ENCODE results near the gene TSHZ2.

Gene TSHZ2

DNA sequence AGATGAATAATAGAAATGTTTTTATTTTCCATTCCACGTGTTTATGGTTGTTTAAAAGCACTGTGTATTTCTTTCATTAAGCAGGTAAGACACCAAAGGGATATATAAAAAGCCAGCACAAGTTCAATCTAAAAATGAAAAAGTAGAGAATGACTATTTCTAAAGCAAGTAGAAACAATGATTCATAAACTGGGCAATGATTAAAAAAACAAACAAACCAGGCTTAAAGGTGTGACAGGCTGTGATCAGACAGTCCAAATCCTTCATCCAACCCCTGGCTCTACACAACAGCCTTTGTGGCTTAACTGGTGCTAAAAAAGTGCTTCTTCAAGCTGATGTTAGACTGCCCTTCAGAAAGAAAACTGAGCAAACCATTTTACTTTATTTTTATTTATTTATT is 45.7 kb upstream of the TSHZ2 start:
- no peak for TF ChIP-seq ZBTB7A (IDR thresholded peaks at IDR 0.05; ENCODE audit: low read depth)
- no peak for TF ChIP-seq NFIC (IDR thresholded peaks at IDR 0.05)
- no peak for TF ChIP-seq TAF1 (IDR thresholded peaks at IDR 0.05; ENCODE audit: low read depth)
- TF ChIP-seq, protein P1, sequence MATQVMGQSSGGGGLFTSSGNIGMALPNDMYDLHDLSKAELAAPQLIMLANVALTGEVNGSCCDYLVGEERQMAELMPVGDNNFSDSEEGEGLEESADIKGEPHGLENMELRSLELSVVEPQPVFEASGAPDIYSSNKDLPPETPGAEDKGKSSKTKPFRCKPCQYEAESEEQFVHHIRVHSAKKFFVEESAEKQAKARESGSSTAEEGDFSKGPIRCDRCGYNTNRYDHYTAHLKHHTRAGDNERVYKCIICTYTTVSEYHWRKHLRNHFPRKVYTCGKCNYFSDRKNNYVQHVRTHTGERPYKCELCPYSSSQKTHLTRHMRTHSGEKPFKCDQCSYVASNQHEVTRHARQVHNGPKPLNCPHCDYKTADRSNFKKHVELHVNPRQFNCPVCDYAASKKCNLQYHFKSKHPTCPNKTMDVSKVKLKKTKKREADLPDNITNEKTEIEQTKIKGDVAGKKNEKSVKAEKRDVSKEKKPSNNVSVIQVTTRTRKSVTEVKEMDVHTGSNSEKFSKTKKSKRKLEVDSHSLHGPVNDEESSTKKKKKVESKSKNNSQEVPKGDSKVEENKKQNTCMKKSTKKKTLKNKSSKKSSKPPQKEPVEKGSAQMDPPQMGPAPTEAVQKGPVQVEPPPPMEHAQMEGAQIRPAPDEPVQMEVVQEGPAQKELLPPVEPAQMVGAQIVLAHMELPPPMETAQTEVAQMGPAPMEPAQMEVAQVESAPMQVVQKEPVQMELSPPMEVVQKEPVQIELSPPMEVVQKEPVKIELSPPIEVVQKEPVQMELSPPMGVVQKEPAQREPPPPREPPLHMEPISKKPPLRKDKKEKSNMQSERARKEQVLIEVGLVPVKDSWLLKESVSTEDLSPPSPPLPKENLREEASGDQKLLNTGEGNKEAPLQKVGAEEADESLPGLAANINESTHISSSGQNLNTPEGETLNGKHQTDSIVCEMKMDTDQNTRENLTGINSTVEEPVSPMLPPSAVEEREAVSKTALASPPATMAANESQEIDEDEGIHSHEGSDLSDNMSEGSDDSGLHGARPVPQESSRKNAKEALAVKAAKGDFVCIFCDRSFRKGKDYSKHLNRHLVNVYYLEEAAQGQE (IDR thresholded peaks at IDR 0.05; ENCODE audit: low read depth): no peak
- TF ChIP-seq, protein P2, sequence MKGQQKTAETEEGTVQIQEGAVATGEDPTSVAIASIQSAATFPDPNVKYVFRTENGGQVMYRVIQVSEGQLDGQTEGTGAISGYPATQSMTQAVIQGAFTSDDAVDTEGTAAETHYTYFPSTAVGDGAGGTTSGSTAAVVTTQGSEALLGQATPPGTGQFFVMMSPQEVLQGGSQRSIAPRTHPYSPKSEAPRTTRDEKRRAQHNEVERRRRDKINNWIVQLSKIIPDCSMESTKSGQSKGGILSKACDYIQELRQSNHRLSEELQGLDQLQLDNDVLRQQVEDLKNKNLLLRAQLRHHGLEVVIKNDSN (IDR thresholded peaks at IDR 0.05): no peak
- no peak for TF ChIP-seq EGR1 (IDR thresholded peaks at IDR 0.05)
- TF ChIP-seq, protein P3, sequence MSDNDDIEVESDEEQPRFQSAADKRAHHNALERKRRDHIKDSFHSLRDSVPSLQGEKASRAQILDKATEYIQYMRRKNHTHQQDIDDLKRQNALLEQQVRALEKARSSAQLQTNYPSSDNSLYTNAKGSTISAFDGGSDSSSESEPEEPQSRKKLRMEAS (IDR thresholded peaks at IDR 0.05): no peak
- TF ChIP-seq TCF12 (IDR thresholded peaks at IDR 0.05; ENCODE audit: low read depth): no peak
- TF ChIP-seq EP300 (IDR thresholded peaks at IDR 0.05; ENCODE audit: borderline replicate concordance): no peak
- no peak for TF ChIP-seq TEAD4 (IDR thresholded peaks at IDR 0.05)

DNA sequence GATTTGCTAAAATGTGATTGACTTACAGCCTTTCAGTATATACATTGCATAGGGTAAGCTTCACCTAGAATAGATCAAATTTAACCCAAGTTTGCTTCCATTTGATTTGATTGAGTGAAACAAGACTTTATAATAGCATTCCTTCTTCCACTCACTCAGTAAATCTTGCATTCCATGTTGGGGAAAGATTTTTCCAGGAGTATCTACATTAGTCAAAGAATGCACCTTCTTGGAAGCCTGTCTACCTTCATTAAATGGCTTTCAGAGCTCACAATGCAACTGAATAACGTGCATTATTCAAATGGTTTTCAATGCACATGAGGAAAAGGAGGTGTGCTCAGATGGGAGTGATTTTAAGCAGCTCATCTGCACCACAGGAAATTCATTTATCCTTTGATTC is 38.3 kb upstream of the TSHZ2 start:
- no peak for TF ChIP-seq CEBPB (IDR thresholded peaks at IDR 0.05)
- TF ChIP-seq, protein P1 (IDR thresholded peaks at IDR 0.05; ENCODE audit: low read depth): no peak

DNA sequence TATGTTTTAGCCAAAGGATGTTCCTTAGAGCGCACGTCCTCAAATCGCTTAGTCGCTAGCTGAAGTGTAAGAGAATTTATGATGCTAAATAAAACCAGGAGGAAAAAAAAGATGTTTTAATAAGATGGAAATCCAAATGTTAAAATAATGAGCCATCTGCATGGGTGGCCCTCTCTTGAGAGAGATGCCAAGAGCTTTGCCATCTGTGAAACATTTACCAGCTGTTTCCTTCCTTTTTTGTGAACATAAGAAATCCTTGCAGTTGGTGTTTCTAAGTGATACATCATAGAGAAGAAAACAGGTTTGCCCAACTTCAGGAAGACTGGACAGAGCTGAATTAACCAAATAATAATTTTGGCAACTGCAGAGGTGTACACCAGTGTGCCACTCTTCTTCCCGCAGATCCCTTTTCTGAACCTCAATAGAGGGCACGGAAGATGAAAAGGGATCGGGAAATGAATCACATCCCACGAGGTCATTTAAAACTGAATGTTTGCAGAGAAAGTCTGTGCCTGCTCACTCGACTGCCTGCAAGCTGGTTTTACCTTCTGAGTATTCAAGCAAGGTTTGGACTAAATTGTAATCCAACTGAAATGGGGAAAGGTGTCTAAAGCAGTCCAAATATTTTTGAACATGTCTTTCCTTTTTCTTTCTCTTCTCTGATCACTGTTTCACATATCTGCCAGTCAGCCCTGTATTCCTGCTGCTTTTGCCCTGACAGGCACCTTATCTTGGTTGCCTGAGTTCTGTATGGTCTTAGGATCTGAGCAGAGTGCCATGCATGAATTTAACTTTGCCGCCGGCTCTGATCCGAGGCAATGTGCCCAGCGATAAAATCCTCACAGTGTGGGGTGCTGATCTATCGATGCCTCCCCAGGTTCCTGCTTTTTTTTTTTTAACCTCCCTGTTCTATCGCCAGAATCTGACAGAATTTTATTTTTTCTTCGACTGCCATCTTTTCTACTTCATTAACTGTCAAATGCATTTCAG is 35.5 kb upstream of the TSHZ2 start:
- TF ChIP-seq RAD21 (IDR thresholded peaks at IDR 0.05; ENCODE audit: low read depth) (no peak), EGR1 (IDR thresholded peaks at IDR 0.05) (no peak), NFIC (IDR thresholded peaks at IDR 0.05) (no peak), FOXM1 (IDR thresholded peaks at IDR 0.05; ENCODE audit: borderline replicate concordance, low read depth) (no peak), EP300 (IDR thresholded peaks at IDR 0.05; ENCODE audit: borderline replicate concordance) (no peak), TEAD4 (IDR thresholded peaks at IDR 0.05) (no peak), CREB1 (IDR thresholded peaks at IDR 0.05; ENCODE audit: low read depth) (no peak)
- TF ChIP-seq, protein P1 (IDR thresholded peaks at IDR 0.05; ENCODE audit: low read depth): no peak

DNA sequence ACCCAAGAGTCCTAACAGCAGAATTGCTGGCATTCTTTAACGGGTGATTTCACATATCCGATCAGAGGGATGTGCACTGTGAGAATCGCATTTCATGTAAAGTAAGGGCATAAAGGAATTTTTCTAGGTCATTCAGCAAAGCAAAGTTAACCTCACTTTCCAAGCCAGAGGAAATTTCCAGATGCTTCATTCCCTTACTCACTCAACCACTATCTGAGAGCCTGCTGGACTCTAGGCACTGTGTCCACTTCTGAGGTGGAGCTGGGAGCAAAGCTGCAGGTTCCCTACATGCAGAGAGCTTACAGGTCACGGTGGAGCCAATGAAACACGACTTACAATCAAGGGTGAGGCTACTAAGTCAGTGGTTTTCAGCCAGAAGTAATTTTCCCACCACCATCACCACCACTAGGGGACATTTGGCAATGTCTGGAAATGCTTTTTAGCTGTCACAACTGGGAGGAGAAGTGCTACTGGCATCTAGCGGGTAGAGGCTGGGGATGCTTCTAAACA is 34.5 kb upstream of the TSHZ2 start:
- no peak for TF ChIP-seq EGR1 (IDR thresholded peaks at IDR 0.05)
- TF ChIP-seq TCF12 (IDR thresholded peaks at IDR 0.05; ENCODE audit: low read depth): no peak
- TF ChIP-seq, protein P2 (IDR thresholded peaks at IDR 0.05): no peak
- TF ChIP-seq ZBTB7A (IDR thresholded peaks at IDR 0.05; ENCODE audit: low read depth): no peak
- TF ChIP-seq EP300 (IDR thresholded peaks at IDR 0.05; ENCODE audit: borderline replicate concordance): no peak
- TF ChIP-seq NFIC (IDR thresholded peaks at IDR 0.05): no peak
- TF ChIP-seq FOXM1 (IDR thresholded peaks at IDR 0.05; ENCODE audit: borderline replicate concordance, low read depth): no peak
- TF ChIP-seq TAF1 (IDR thresholded peaks at IDR 0.05; ENCODE audit: low read depth): no peak

DNA sequence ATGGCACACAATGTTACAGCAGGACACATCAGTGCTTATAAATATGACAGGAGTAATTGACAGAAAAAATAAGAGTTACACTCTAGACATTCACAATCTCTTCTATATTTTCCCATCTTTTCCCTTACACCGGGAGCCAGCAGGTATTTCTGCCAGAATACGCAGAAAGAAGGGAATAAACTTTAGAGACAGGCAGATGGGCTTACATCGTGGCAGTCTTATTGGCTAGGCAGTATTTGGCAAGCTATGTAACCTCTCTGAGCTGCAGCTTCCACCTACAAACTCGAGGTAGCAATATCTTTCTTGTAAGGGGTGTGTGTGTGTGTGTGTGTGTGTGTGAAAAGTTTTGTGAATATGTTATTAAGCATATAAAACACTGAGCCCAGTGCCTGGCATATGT is 33.0 kb upstream of the TSHZ2 start:
- TF ChIP-seq TEAD4 (IDR thresholded peaks at IDR 0.05) (no peak), RAD21 (IDR thresholded peaks at IDR 0.05; ENCODE audit: low read depth) (no peak), YY1 (IDR thresholded peaks at IDR 0.05; ENCODE audit: low read depth) (no peak), FOXM1 (IDR thresholded peaks at IDR 0.05; ENCODE audit: borderline replicate concordance, low read depth) (no peak), EGR1 (IDR thresholded peaks at IDR 0.05) (no peak)
- TF ChIP-seq, protein P1 (IDR thresholded peaks at IDR 0.05; ENCODE audit: low read depth): no peak

All from Ishikawa (cell line).